CD4-positive, alpha-beta T cell treated with Interleukin-4 for 4 hours (primary cell): Measurements from ENCODE around the gene KCNJ1.

ENCODE experiments used
- DNase-seq: peaks from one replicate; pipeline ENCODE4 v3.0.0-alpha.2; 2020

KCNJ1 gene

DNA sequence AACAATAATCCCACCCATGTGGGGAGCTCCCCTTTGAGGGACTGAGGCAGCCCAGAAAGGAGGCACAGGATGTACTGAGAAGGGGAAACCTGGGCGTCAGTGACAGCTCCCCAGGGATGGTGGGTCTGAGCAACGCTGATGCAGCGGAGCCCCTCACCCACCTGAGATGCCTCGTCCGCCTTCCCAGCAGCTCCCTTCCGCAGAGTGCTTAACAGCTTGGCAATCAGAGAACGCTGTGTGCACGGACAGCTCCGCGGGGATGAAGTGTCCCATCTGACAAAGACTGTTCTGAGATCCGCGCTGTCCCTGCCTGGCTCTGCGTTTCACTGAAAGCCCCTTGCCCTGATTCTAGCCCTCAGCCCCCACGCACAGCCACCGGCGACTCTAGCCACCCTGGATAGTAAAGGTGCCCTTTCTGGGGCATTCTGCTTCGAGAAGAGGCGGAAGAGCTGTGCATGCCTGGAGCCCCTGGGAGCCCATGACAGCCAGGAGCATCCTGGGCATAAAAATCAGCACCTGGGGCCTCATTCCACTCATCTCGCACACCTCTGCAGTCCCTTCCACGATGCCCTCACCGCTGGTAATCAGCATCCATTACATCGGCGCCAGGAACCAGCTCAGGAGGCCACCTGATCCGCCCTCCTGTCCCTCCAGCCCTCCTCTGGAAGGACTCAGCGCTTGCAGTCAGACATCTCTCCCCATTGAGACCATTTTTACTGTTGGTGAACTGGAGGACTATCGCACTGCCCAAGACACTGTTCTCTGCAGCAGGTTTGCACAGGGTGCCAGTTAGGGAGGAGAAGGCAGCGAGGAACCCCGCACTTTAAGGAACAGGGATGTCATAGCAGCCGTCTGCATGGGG is 34.8 kb upstream of the KCNJ1 start:
- no peak for DNase-seq

DNA sequence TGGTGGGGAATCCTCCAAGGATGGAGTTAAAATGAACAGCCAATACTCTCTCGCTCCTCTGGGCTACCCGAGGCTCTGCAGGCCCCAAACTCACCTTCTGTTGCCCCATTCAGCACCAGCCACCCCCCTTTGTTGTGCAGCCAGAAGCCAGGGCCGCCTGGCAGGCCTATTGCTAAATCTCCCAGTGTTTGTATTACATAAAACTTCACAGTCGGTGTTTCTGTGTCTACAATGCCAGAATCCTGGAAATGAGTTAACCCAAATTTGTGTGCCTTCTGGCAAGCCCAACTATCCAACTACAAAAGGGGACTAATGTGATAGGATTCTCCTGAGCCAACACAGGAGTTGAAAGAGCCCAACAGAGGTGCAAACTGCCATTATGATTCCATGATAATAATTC is 33.4 kb upstream of the KCNJ1 start:
- DNase-seq = no peak

DNA sequence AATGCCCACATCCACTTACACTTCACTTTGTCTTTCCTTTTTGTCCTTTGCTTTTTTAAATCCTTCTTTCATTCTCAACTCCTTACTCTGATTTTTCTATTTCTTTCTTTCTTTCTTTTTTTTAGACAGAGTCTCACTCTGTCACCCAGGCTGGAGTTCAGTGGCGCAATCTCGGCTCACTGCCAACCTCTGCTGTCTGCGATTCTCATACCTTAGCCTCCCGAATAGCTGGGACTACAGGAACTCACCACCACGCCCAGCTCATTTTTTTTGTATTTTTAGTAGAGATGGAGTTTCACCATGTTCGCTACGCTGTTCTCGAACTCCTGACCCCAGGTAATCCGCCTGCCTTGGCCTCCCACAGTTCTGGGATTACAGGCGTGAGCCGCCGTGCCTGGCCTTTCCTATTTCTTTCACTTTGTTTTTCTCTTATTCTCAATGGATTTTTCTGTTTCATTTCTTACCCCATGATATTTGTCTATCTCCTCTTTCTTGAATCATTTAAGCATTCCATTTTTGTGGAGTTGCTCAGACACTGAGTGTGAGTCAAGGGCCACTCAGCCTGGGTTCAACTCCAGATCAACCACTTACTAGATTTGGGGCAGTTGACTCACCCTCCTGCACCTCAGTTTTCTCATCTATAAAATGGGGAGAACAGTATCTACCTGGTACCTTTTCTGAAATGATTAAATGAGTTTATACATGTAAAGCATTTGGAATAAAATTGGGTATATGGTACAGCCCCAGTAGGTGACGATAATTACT is 31.7 kb upstream of the KCNJ1 start:
- no peak for DNase-seq

DNA sequence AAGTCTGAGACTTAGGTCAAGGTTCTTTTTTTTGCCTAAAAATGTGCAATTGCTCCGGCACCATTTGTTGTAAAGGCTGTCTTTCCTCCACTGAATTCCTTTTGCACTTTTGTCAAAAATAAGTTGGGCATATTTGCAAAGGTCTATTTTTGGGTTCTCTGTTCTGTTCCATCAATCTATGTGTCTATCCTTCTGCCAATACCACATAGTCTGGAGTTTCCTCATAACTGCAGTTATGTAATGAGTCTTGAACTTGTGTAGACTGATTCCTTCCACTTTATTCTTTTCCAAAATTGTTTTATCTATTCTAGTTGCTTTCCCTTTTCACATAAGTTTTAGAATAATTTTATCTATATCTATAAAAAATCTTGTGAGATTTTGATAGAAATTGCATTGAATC is 30.7 kb upstream of the KCNJ1 start:
- no peak for DNase-seq

DNA sequence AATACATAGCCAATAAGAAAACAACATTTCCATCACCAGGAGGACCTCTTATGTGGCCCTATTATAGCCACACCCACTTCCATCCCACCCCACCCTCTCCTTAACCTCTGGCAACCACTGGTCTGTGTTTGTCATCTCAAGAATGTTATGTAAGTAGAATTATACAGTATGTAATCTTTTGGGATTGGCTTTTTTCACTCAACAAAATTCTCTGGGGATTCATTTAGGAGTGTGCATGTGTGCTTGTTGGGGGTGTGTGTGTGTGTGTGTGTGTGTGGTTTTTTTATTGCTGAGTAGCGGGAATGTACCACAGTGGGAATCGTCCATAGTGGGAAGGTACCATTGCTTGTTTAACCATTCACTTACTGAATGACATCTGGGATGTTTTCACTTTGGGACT is 29.3 kb upstream of the KCNJ1 start:
- DNase-seq = no peak

DNA sequence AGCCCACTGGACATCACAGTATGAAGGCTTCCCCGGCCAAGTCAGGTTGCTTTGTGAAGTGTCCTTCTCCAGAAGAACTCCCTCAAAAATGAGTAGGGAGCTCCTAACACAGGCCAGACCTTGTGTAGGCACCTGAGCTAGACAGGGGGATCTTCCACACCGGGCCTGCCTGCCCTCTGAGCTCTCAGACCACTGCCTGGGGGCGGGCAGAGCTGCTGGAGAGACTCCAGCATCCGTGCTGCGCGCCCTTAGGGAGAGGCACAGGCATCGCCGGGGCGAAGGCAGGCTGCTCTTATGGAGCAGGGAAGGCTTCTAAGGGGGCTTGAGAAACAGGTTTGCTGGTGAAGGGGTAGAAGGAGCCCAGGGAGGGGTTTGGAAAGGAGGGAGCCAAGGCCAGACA is 28.4 kb upstream of the KCNJ1 start:
- DNase-seq = no peak

DNA sequence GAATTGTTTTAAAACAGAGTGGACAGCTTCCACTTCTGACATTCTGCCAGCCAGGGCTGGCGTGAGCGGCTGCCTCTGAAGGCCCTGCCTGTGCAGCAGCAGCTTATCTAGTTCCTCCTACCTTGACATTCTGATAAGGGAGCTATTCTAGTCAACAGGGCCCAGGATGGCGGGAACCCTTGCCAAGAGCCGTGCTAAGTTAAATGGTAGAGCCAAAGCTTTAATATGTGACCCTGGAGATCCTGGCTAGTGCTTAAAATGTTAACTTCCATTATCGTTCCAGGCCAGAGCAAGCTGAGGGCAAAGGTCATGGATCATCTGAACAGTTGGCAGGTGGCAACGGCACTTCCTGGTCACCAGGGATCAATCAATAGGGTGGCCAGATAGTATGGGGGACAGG is 27.6 kb upstream of the KCNJ1 start:
- DNase-seq = no peak

DNA sequence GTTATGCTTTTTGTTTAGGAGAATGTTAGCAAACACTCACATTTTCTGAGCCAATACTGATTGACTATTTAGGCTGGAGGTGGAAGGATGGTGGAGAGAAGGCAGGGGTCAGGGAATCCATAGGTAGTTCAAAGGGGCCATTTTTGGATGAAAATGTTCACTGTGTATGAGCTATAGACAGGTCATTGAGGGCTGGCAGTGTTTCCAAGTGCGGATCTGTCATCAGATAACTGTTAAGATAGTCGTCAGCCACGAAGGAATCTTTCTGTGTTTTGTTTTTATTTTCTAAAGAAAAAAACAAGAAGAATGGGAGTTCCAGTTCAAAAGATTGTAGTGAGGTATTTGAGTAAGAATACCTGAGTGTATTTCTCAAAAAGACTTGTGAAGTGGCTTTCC is 27.2 kb upstream of the KCNJ1 start:
- DNase-seq = no peak

DNA sequence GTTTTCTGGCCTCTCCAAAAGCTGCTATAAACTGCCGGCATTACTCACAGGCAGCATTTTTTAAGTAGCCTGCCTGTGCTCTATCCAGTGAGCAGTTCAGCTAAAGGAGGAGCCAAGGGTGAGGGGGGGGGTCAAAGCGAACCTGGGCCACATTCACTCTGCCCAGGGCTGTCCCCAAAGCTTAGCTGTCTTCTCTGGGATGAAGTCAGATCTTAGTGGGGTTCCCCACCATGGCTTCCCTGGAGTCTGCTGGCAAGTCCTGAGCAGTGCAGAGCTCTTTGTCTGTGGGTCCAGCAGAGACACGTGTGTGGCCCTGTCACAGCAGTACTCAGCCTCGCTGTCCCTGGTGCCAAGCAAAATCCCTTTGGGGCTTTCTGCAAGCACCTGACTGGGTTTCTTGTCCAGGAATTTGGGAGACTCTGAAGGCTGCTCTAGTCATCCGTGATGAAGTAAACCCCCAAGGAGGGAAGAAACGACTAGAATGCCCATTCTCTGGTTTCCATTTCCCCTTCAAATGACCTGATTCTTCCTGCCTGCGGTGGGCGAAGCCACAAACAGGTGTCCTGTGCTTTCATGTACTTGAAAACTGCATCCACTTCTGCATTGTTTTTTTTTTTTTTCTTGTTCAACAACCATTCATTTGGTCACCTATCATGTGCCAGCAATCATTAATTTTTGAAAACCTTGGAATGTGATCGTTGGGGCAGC is 26.6 kb upstream of the KCNJ1 start:
- DNase-seq = no peak

DNA sequence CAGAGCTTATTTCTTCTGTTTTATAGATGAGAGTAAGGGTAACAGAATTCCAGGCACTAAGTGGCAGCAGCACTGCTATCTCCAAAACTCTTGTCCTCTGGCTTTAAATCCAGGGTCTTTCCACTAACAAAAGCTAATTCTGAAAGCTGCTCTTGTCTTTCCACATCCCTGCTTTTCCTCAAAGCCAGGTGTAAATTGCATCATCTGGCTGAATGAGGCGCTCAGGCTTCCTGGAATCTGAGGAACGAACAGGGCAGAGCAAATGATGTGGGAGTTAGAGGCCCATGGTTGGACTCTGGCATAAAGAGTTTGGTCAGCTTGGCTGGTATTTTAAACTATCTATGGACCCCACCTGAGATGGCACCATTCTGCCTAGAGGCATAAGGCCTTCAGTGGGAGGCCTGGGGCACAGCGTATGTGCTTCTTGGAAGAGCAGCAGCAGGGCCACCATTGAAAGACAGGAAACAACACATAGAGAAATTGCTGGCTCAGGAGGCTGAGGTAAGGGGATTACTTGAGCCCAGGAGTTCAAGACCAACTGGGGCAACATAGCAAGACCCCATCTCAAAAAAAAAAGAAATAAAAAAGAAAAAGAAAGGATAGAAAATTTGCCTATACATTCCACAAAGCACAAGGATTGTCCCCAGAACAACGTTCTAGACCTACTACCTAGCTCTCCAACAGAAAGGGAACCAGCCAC is 25.9 kb upstream of the KCNJ1 start:
- DNase-seq = no peak

DNA sequence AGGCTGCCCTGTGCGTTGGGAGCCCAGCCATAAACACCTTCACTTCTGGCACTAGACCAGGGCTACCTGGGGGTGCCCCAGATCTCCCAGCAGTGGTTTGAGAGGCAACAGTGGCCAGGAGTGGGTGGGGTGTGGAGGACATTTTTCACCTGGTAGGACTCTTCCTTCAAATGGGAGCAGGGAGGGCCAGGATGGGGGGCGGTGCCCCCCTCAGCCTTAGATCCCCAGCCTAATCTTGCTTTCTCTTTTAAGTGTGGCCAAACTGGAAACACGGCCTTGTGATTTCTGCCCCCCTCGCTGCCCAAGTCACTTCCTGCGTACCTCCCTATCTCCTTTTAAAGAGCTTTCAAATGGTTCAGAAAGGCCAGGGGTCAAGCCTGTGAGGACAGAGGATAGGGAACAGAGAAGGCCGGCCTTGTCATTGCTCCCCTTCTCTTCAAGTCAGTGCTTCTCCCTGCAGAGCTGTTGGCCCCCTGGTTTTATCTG is 24.9 kb upstream of the KCNJ1 start:
- no peak for DNase-seq

DNA sequence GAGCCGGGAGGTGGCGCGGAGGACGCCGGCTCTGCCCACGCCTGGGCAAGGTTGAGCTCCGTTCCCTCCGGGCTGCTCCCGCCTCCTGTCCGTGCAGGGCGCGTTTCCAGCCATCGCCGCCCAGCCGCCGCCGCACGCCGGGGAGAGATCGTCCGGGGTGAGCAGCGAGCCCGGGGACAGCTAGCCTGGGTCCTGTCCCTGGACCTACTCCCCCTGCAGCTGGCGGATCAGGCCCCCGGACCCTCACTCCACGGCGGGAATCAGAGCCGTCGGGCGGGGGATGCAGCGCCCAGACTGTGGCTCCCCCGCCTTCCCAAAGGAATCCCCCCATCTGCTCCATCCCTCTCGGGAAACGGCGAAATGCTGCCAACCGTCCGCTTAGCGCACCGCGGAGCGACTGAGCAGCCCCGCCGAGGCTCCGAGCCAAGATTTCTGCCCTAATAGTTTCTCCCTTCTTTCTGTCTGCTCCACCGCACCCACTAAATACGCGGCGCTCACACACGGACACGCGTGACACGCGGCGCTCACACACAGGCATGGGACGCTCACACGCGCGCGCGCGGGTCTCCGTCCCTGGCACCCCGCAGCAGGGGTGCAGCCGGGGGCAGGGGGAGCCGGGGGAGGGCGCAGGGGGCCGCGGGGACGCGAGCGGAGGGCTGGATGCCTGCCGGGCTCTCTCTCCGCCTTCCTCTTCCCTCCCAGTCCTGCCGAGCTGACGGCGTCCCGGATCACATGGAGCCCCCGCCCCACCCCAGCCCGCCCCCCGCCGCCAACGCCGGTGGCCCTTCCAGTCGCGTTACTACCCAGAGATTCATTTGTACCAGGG is 23.7 kb upstream of the KCNJ1 start, which contains the start of gene KCNJ5:
Gene KCNJ5, plus strand, starts transcription at position 814 of the 826 bp plus-strand sequence. CDS start 19,918 bp downstream, outside the sequence.
- no peak for DNase-seq

DNA sequence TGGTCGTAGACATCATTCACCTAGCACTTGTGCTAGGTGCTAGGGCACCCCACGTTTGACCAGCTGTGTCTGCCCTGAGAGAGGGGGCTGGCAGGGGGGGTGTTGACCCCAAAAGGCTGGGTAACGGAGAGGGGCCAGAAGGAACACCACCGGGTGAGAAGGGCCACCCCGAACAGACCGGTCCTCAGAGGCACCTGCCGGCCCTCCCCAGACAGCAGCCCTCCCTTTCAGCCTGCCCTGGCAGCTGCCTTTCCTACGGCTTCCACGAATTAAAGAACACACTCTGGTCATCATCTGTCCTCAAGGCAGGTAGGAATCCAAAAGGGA is 23.1 kb upstream of the KCNJ1 start:
- DNase-seq = no peak

DNA sequence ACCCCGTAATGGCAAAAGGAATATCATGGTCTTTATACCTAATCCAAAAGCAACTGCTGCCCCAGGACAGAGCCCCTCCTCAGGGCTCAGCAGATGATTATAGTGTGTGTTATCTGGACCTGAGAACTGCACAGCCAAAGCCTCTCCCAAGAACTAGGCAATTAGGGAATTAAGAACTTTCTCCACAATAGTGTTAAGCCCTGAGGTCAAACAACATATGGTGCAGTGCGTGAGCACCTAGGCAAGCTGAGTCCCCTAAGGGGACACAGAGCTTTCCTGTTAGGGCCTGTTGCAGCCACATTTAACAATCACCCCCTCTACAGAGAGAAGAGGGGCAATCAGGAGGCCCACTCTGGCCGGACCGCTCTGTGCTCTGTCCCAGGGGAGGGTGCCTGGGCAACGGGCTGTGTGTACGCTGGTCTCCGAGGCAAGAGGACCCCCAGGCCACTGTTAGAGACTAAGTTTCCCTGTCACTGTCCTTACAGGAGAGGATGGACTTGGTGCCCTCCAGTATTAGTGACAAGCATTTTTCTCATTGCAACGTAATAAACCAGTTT is 22.6 kb upstream of the KCNJ1 start:
- no peak for DNase-seq

DNA sequence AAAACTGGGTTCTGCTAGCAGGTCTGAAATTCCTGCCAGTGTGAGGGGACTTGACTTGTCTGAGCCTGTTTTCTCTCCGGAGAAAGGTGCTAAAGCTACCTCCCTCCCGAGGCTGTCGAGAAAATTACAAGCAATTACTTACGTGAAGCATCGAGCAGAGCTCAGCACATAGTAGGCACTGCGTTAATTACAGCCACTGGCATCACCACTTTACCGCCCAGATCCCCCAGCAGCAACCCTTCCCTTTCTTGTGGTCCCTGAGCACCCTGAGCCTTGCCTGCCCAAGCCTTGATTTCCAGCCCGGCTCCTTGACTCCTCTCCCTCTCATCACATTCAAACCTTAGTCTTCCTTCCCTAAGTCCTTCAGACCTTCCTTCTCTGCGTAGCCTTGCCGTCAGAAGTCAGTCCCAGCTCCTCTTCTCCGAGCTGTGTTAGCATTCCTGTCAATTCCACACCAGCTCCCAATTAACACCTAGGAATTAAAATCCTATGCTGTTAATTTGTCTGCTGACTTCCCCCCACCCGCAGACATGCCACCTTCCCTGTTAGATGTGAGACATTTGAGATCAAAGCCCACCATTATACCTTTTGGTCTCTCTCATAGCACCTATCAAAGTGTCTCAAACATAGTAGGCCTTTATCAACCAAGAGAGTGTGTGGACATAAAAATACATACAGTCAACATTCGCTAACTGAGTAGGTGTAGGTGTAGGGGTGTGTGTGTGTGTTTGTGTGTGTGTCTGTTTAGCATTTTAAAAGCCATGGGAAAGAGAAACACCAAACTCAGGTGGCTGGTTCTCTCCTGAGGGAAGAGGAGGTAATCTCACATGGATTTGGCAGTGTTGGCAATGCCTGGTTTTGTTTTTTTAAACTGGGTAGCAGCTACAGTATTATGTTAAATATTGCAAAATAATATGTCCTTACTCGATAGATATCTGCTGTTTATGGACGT is 21.2 kb upstream of the KCNJ1 start:
- no peak for DNase-seq

DNA sequence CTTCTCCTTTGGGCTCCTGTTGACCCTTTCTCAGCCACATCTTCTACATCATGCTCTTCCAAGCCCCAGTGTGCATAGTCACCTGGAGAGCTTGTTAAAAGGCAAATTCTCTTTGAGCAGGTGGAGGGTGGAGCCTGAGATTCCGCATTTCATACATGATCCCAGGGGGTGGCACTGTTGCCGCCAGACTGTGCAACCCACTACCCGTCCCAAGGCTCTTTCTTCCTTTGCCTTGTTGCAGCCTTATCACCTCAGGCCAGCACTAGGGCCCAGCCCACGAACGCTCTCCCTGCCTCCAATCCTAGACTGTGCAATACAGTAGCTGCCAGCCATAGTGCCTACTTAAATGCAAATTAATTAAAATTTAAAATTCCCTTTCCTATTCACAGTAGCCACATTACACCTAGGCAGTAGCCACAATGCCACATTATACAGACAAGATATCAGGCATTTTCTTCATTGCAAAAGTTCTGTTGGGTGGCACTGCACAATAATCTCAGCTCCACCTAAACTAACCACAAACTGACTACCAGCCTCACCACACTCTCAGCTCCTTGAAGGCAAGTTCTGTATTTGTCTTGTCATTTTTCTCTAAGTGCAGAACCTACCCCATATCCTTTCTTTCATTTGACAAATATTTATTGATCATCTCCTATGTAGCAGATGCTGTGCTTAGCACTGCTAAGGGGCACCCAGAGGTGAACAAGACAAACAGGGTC is 19.5 kb upstream of the KCNJ1 start:
- no peak for DNase-seq

DNA sequence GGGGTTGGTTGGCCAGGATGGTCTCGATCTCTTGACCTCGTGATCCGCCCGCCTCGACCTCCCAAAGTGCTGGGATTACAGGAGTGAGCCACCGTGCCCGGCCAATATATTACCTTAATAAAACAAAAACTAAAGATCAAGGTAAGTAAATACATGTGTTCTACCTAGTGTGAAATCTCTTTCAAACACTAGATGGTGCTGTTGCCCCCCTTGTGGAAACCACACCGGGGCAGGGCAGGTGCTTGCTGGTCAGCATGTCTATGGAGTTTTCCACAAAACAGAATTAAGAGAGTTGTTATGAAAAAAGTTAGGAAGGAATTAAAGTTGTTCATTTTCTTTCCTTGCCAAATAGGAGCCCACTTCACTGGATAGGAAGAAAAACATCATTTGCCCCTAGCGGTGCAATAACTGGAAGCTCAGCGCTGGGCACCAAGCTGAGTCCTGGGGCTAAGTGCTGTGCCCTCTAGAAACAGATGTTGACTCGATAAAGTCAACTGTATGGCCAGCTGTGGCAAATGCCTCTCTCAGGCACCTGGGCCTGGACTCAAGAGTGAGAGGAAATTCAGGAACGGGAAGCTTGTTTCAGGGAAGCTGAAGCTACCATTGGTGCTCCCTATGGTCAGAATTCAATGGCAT is 17.7 kb upstream of the KCNJ1 start:
- DNase-seq = peak; percentile 72

DNA sequence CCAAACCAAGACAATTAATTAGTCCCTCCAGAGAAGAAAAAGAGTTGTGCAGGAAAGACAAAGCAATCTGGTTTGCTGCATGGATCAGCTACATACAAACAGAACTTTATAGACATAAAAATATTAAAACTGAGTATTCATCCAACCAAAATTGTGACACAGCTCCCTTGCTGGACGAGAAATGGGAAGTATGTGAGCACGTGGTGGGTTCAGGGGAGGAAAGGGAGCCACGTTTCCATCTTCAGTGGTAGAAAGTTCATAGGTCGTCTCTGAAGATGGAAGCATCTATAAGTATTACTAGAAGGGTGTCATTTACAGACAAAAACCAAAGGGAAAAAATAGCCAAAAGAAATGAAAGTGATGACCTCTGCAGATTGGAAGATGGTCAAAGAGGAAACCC is 17.0 kb upstream of the KCNJ1 start:
- DNase-seq = no peak

DNA sequence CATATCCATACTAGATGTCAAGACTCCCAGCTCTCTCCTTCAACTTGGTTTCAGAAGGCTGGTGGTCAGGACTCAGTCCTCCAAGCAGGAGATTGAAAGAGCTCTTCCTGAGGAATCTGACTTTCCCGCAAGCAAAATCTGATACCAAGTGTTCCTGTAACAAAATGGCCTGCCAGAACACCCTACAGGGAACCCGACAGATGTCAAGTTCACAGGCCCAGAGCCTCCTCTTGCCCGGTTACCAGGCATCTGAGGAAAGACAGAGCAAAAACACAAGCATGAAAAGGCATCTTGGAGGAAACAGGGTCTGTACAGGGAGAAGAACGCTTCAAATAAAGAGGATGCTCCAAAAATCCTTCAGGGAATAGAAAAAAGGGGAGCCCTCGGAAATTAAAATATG is 15.4 kb upstream of the KCNJ1 start:
- no peak for DNase-seq
